D721Med (cell line): ENCODE measurements around the gene LRRC40.

ENCODE experiments used
- DNase-seq: peaks from one replicate; pipeline ENCODE4 v3.0.0; 2011; ENCODE audit warnings: low spot score; ENCODE audit not compliant: insufficient read length
- FAIRE-seq: peaks from 2 replicates; lab custom pipeline; 2011; peaks lifted over from hg19 to GRCh38; lab: Jason Lieb, UNC
- CTCF ChIP-seq: IDR thresholded peaks from 2 replicates; pipeline ENCODE4 v1.5.1; 2012; ENCODE audit warnings: mild to moderate bottlenecking, control low read depth; ENCODE audit not compliant: insufficient read depth; ENCODE audit errors: missing control alignments

LRRC40 gene

GRCh38 chr1:70205434-70206118 lies at the start of gene LRRC40:
Gene LRRC40, minus strand, starts transcription at chr1:70205579. Its CDS starts 39 bp downstream, at chr1:70205540.
- FAIRE-seq = no peak
- TF ChIP-seq CTCF = no peak

GRCh38 chr1:70248729-70249128 lies 43.4 kb upstream of the LRRC40 start:
- no peak for TF ChIP-seq CTCF
- FAIRE-seq (no peak), DNase-seq (no peak)

More at GRCh38 chr1:70205434-70206118, at the start of gene LRRC40:
- peak; percentile 44 for DNase-seq

- no peak for DNase-seq
- no peak for FAIRE-seq
- TF ChIP-seq CTCF = no peak
Measured at GRCh38 chr1:70247768-70248167, 42.4 kb upstream of the LRRC40 start.

GRCh38 chr1:70247122-70247521 lies 41.7 kb upstream of the LRRC40 start:
- FAIRE-seq (no peak), DNase-seq (no peak)
- TF ChIP-seq CTCF = no peak

- DNase-seq = no peak
- TF ChIP-seq CTCF = no peak
- FAIRE-seq = no peak
Measured at GRCh38 chr1:70239940-70240339, 34.6 kb upstream of the LRRC40 start.

- FAIRE-seq (no peak), DNase-seq (no peak)
- no peak for TF ChIP-seq CTCF
Measured at GRCh38 chr1:70234733-70235132, 29.4 kb upstream of the LRRC40 start.

GRCh38 chr1:70231475-70231874 lies 26.1 kb upstream of the LRRC40 start:
- FAIRE-seq (peak; percentile 6), DNase-seq (no peak)
- no peak for TF ChIP-seq CTCF
